ENCODE results near the gene SMOC2.
A peak's percentile ranks its signal among the peaks of the same experiment; 100 is the strongest.
"Not testable (repeated sequence)": the region's sequence is repeated elsewhere in the genome, so short reads cannot be mapped to it uniquely, and the experiment has no call there.

SMOC2 gene

GRCh38 chr6:168538892-168539811 lies 98.2 kb downstream of the SMOC2 start:
- no peak for DNase-seq (ENCODE audit: low spot score)

GRCh38 chr6:168540713-168541291 lies 99.8 kb downstream of the SMOC2 start:
- no peak for DNase-seq (ENCODE audit: low spot score)

- DNase-seq (ENCODE audit: low spot score) = no peak
Observed at GRCh38 chr6:168541307-168541706, 100.3 kb downstream of the SMOC2 start.

GRCh38 chr6:168542301-168542700 lies 101.3 kb downstream of the SMOC2 start:
- DNase-seq (ENCODE audit: low spot score) = peak; percentile 11

- DNase-seq (ENCODE audit: low spot score) = no peak
Observed at GRCh38 chr6:168545428-168545827, 104.4 kb downstream of the SMOC2 start.

- peak; percentile 35 for DNase-seq (ENCODE audit: low spot score)
Observed at GRCh38 chr6:168546151-168546550, 105.2 kb downstream of the SMOC2 start.

DNA sequence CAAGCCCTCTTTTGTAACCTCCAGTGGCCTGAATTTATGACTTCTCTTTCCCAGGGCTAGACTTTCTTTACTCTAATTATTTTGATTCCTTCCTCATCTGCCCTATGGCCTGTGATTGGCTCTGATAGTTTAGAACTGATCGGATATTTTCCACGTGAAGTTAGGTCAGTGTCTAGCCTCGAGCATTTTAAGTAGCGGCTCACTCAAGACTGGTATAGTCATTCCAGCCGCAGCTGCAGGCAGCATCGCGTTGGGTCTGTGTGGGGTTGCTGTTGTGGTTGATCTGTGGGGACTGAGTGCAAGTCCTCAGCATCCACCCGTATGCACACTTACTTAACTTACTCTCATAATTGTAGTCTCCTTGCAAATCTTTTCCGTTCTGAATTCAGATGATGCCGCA lies 105.7 kb downstream of the SMOC2 start:
- no peak for DNase-seq (ENCODE audit: low spot score)

DNA sequence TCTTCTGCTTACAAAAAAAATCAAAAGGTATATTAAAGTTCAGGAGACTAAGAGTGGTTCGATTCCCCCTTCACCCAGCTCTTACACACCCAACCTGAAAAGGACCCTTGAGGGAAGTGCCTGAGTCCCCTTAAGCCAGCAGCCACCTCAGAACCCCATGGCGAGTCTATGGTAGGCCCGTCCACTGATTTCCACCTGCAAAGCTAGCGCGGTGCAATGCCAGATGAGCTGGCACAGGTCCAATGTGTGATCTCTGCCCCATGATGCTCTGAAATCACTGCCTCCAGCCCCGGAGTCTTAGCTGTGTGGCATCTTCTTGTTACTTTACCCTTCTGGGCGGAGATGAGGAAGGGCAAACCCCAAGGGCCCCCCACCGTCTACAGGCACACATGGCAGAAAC lies 109.3 kb downstream of the SMOC2 start:
- no peak for DNase-seq (ENCODE audit: low spot score)

DNA sequence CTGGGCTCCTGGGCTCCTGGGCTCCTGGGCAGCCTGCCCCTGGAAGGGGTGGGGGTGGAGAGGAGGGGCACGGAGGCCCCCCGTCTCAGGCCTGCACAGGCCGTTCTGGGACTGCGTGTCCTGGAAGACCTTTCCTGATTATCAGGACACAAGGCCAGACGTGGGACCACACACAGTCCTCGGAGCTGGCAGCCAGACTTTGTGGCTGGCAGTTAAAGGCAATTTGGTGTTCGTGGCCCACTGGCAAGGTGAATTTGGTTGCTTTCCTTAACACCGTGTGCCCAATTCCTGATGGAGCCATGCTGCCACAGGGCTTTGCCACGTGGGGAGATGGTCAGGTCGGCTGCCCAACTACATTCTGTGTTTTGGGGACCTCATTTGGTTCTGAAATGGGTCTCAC lies 113.5 kb downstream of the SMOC2 start:
- DNase-seq (ENCODE audit: low spot score) = no peak

DNA sequence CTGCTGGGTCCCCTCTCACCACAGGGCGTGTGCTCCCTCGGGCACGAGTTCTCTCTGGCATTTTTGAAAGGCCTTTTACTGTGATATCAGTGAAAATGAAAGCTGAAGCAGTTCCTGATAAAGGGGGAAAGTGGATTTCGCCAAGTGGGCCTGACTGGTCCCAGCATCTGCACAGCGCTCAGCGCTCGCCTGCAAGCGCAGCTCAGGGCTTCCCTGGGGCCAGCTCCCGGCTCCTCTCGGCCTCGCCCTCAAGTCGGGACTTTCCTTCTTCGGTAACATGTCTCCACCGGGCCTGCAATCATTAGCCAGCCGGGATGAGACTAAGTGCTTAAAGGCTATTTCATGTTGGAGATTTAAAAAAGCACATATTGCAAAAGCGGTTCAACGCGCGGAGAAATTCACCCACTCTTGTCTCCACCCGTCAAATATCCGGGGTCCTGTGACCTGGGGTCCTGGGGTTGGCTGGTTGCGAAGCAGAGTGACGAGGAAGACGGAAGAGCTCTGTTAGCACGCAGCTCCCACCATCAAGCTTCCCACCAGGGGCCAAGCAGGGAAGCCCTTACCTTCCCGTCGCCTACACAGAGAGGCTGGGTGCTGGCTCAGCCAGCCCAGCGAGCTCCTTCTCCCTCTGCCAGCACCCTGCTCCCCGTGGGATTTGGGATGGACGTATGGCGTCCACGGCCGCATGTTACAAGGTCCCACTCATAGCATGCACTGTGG lies 114.1 kb downstream of the SMOC2 start:
- no peak for DNase-seq (ENCODE audit: low spot score)

- DNase-seq (ENCODE audit: low spot score) = no peak
Observed at GRCh38 chr6:168555618-168556273, 114.8 kb downstream of the SMOC2 start.

- no peak for DNase-seq (ENCODE audit: low spot score)
Observed at GRCh38 chr6:168557512-168557911, 116.5 kb downstream of the SMOC2 start.

GRCh38 chr6:168558686-168559085 lies 117.7 kb downstream of the SMOC2 start:
- no peak for DNase-seq (ENCODE audit: low spot score)

DNA sequence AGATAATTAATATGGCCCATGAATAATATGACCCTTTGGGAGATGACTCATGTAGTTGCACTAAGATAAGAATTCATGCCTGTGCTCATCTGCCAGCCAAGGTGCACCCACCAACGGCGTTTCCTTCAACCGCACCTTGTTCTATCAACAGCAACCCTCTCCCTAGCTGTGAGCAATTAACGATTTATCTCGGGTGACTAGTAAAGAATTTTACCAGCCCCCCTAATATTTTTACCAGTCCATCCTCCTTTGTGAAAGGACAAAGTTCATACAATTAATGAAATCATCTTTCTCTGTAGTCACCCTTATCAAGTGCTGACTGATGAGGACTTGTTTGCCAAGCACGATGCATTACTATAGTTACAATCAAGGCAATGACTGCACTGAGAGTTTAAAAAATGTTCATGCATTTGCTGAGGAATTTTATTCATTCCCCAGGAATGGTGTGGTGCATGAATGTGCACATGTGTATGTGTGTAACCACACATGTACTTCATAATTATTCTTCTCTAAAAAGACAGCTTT lies 118.7 kb downstream of the SMOC2 start:
- no peak for DNase-seq (ENCODE audit: low spot score)

DNA sequence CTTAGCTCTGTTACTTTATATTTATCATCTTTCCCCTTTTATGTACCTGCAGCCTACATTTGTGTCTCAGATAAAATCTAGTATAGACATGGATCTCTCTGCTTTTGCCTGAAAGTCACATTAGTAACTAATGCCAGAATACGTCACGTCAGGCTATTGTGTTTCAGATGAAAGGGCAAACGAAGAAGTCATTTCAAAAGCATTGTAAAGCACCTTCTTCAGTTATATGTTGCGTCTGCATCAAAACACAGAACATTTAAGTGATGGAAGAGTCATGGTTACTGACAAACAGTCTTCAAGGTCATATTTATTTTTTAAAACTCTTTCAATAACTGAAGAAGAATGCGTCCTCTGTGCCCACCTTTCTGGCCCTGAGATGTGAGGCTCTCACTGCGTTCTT lies 119.1 kb downstream of the SMOC2 start:
- no peak for DNase-seq (ENCODE audit: low spot score)

- DNase-seq (ENCODE audit: low spot score) = no peak
Observed at GRCh38 chr6:168562576-168563151, 121.7 kb downstream of the SMOC2 start.

DNA sequence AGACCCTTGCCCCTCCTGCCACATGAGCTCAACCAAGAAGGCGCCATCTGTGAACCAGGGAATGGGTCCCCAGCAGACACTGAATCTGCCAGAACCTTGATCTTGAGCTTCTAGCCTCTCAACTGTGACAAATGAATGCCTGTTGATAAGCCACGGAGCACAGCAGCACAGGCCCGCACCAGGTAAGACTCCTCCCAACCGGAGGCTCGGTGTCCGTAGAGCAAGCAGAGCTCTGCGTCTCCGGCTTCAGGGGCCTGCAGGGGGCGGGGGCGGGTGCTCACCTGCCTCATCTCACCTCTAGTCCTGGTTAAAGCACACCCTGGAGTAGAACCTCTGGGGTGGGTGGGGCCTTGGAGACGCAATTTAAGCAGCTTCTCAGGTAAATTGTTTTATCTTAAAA lies 122.7 kb downstream of the SMOC2 start:
- no peak for DNase-seq (ENCODE audit: low spot score)

DNA sequence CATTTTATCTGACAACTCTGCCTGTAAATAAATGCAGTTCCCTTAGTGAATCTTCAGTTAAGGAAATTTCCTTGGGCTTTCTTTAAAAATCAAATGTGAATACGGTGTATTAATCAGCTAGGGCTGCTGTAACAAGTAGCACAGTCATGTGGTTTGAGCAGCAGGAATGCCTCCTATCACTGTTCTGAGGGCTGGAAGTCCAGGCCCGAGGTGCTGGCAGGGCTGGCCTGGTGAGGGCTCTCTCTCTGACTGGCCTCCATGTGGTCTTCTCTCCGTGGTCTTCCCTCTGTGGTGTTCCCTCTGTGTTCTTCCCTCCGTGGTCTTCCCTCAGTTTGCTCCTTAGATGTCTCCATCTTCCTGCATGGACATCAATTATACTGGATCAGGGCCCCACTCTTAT lies 124.1 kb downstream of the SMOC2 start:
- no peak for DNase-seq (ENCODE audit: low spot score)

GRCh38 chr6:168570211-168570610 lies 129.2 kb downstream of the SMOC2 start:
- no peak for DNase-seq (ENCODE audit: low spot score)

- DNase-seq (ENCODE audit: low spot score) = no peak
Observed at GRCh38 chr6:168571268-168571667, 130.3 kb downstream of the SMOC2 start.

DNA sequence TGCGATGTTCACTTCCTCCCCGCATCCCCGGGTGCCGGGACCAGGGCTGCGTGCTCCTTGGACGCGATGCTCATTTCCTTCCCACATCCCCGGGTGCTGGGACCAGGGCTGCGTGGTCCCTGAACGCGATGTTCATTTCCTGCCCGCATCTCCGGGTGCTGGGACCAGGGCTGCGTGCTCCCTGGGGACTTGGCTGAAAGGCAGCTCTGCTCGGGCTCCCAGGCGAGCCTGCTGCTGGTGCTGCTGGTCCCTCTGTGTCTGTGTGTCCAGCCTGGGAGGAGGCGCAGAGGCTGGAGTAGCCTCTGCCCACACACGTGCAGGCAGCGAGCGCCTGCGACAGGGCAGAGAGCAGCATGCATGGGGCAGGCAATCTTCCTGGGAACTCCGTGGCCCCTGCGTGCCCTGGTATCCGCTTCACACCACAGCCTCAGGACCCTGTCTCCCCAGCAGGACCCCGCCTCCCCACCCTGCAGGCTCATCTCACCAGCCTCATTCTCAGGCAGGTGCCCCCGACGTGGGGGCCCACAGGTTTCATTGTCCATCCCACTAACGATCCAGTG lies 132.4 kb downstream of the SMOC2 start:
- DNase-seq (ENCODE audit: low spot score) = not testable (repeated sequence)

Data from AG08395 (cell line).